ENCODE results near the gene NOC3L.
"Not testable (repeated sequence)": the region's sequence is repeated elsewhere in the genome, so short reads cannot be mapped to it uniquely, and the experiment has no call there.

The NOC3L gene

DNA sequence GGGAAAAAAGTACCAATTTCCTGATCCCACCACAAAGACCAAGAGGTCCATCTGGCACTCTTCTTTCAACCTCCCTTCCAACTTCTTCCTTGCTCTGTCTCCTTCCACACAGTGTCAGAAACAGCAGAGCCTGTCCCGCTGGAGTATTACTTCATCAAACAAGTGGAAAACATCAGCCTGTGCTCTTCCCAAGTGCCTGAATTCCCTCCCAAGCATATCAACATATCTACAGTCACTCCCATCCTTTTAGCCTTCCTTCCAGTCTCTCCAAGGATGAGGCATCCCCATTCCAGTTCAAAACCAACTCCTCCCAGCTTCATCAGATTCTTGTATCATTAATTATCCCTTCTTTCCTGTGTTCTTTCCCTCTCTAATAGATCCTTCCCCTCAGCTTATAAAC is 1.7 kb upstream of the NOC3L start:
- H3K4me3 ChIP-seq (ENCODE audit: low read length) = no peak overlapping the region
- no peak for DNase-seq (ENCODE audit: low read depth, low spot score)

DNA sequence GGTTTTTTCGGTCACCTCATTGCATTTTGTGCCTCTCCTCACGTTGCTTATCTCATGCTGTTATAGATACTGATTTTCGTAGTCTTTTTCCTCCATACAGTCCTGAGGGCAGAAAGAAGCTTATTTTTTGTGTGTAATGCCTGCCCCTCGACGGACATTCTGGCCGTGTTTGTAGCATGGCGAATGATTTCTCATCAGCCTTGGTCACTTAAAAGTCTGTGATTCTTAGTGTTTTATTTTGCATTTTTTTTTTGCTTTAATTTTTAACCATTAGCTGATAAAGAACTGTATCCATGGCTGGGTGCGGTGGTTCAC is 469 bp upstream of the NOC3L start:
- H3K4me3 ChIP-seq (ENCODE audit: low read length) = no peak overlapping the region
- no peak for DNase-seq (ENCODE audit: low read depth, low spot score)

DNA sequence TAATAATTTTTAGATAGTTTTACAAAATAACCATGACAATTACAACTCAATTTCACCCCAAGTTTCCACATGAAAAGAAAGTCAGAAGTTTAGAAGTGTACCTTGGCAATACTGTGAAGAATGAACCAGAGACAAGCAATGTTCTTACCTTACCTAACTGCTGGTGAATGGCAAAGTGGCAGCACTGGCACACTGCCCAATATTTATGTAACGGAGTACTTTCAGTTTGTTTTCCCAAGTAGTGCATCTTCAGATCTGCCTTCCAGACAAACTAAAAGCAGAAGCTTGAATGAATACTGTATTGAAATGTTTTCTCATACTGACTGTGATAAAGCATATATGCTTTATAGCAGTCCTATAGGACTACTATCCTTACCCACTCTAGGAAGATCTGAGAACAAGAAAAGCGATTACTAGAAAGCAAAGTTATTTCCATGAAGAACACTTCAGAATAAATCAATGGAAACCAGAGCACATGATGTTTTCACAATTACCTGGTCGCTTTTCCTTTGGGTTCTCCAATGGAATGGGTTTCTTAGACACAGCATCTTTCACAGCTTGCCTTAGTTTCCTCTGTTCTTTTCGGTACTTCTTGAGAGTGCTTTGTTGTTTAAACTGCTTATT is 1.5 kb downstream of the NOC3L start:
- peak overlapping the region; percentile 76 for H3K4me3 ChIP-seq (ENCODE audit: low read length)
- DNase-seq (ENCODE audit: low read depth, low spot score) = peak; percentile 17

DNA sequence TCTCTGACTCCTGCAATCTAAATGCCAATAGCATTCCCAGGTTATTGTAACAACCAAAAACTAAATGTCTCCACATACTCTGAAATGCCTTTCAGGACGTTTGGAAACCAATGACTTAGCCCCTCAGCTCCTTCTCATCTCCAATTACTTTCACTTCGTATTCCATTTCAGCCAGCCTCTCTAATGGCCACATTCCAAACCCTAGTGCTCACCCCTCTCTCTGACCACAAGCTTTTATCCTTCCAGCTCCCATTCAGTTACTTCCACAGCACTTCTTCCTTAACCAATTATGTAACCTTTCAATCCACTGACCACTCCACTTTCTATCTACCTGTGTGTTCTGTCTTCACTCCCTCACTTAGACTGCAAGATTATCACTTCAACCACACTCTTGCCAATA is 4.3 kb downstream of the NOC3L start:
- no peak for DNase-seq (ENCODE audit: low read depth, low spot score)
- no peak overlapping the region for H3K4me3 ChIP-seq (ENCODE audit: low read length)

DNA sequence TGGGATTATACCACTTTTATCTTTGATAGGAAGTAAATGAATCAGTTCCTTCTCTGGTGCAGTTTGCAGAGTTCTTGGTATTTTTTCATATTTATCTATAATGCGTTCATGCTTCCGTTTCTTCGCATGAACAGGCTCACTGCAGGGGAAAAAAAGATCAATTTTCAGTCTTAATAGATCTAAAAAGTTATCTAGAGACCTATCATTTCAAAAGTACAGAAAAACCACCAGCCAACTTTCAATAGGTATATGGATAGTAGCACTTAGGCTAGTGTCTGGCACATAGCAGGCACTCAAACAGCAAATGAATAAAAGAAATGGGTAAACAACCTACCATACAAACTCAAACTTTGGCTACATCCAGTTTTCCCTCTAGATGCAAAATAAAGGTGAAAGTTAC is 5.5 kb downstream of the NOC3L start:
- no peak overlapping the region for H3K4me3 ChIP-seq (ENCODE audit: low read length)
- no peak for DNase-seq (ENCODE audit: low read depth, low spot score)

DNA sequence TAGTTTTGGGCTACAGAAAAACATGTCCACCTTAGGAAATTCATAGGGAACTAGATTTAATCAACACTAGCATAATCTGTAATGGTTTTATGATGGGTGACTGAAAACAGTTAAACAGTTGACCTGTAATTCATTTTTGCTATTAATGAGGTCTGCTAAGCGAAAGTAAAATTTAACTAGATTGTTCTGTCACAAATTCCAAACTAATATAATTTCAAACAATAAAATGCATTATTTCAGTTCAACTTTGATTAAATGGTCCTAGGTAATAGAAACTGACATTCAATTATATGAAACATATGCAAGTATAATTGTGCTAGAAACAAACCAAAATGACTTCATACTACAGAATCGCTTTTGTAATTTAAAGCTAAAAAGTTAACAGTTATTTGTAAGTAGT is 6.9 kb downstream of the NOC3L start:
- no peak for DNase-seq (ENCODE audit: low read depth, low spot score)
- H3K4me3 ChIP-seq (ENCODE audit: low read length) = no peak overlapping the region

DNA sequence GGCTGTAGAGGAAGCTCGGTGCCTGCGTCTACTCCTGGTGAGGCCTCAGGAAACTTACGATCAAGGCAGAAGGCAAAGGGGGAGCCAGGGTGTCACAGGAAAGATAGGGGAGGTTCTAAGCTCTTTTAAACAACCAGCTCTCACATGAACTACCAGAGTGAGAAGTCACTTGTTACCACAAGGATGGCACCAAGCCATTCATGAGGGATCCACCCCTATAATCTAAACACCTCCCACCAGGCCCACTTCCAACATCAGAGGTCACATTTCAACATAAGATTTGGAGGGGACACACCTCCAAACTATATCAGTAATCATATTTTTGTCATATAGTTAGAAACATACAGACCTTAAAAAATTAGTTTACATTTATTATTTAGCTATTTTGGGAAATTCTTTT is 9.4 kb downstream of the NOC3L start:
- H3K4me3 ChIP-seq (ENCODE audit: low read length) = no peak overlapping the region
- DNase-seq (ENCODE audit: low read depth, low spot score) = no peak

DNA sequence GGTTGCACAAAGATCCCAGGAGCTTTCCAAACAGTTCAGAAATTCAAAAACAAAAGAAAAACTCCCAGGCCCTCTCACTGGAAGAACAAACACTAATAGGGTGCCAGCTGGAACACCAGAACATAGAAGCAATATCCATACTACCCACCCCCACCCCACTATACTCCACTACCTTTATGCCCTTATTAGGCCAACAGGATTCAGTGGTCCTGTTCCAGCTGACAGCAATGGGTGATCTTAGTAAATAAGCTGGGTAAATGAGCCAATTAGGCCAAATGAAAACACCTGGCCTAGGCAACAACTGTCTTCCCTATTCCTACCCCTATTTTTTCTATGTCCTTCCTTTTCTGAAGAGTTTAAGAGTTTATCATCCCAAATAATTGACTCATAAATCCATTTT is 11.7 kb downstream of the NOC3L start:
- DNase-seq (ENCODE audit: low read depth, low spot score) = no peak
- H3K4me3 ChIP-seq (ENCODE audit: low read length) = no peak overlapping the region

DNA sequence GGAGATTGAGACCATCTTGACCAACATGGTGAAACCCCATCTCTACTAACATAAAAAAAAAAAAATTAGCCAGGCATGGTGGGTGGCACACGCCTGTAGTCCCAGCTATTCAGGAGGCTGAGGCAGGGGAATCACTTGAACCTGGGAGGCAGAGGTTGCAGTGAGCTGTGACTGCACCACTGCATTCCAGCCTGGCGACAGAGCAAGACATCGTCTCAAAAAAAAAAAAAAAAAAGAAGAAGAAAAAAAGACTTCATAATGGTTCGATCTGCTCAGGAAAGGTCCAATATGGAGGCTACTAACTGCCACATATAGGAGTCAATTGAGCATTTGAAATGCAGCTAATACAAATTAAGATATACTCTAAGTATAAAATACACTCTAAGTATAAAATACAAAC is 12.2 kb downstream of the NOC3L start:
- not testable (repeated sequence) for DNase-seq (ENCODE audit: low read depth, low spot score); H3K4me3 ChIP-seq (ENCODE audit: low read length)

DNA sequence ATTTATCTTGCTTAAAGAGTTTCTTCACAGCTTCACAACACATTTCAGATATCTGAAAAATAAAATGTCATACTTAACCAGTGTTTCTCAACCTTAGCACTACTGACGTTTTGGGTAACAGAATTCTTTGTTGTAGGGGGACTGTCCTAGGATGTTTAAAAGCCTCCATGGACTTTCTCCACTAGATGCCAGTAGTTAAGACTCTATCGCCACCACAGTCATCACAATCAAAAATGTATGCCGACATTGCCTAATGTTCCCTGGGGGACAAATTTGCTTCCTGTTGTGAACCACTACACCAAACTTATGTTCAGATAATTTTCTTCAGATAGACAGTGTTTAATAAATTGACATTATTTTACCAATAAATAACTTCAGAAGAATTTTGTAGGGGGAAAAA is 13.4 kb downstream of the NOC3L start:
- no peak for DNase-seq (ENCODE audit: low read depth, low spot score)
- H3K4me3 ChIP-seq (ENCODE audit: low read length) = no peak overlapping the region

DNA sequence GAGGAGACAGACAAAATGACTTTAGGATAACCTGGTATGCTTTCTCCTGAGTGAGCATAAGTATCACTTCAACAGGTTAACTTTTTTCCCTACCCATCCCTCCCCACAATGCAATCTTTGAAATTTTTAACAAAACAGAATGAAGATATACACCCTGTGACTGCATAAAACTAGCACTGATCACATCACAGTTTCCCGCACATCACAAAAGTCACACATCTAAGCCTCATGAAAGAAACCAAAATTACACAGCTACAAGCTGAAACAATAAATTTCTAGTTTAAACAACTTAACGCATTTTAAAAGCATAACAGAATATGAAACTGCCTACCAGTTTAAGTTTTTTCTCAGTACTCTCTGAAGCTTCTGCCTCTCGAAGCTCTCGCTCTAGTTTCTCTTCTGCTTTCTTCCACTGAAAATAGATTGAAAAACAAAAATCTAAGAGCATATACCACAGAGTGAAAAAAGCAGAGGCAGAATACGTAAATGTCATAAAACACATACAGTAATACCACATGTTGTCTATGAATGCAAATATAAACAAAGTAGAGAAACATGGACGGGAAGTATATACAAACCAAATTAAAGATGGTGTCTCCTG is 18.1 kb downstream of the NOC3L start:
- no peak overlapping the region for H3K4me3 ChIP-seq (ENCODE audit: low read length)
- no peak for DNase-seq (ENCODE audit: low read depth, low spot score)

DNA sequence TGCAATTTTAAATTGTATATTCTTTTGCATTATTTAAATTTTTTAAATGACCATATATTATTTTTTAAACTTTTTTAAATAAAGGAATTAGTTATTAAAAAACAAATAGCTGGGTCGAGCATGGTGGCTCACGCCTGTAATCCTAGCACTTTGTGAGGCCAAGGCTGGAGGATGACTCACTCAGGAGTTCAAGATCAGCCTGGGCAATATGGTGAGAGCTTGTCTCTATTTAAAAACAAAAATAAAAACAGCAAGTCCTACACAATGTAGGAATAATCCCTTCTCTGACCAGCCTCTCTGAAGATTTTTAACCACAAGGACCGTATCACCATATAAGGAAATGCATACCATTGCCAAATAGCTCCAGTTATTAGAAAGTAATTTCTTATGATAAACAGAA is 19.6 kb downstream of the NOC3L start:
- no peak for DNase-seq (ENCODE audit: low read depth, low spot score)
- H3K4me3 ChIP-seq (ENCODE audit: low read length) = no peak overlapping the region

DNA sequence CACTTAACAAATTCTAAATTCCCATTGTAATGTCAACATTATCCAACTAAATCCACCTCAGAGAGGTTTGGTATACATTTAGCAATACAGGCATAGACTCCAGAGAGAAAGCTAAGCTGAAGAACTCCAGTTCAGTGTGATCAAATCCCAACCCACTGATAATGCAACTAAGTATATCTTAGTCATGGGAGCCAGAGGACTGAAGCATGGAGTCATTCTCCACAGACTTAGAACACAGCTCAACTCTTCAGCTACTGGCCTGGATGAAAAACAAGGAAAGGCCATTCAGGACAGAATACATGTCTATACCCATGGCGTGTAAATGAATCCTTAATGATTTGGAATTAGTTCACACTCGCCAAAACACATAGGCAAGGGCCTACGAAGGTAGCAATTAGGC is 27.9 kb downstream of the NOC3L start:
- DNase-seq (ENCODE audit: low read depth, low spot score) = no peak
- no peak overlapping the region for H3K4me3 ChIP-seq (ENCODE audit: low read length)

DNA sequence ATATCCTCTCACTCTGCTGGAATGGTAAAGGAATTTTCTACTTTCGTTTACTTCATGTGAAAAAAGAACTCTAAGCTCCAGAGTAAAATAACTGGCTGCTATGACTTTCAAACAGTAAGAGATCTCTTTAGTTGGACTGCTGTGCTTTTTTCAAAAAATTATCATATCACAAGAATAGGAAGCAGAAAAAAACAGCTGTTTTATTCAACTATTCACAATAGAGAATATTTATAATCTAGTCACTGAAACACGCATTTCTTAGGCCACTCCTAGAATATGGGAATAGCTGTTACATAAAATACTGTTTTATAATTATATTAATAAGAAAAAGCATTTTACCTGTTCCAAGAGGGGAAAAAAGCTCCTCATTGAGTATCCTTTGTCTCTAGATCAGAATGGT is 29.7 kb downstream of the NOC3L start:
- no peak overlapping the region for H3K4me3 ChIP-seq (ENCODE audit: low read length)
- no peak for DNase-seq (ENCODE audit: low read depth, low spot score)

DNA sequence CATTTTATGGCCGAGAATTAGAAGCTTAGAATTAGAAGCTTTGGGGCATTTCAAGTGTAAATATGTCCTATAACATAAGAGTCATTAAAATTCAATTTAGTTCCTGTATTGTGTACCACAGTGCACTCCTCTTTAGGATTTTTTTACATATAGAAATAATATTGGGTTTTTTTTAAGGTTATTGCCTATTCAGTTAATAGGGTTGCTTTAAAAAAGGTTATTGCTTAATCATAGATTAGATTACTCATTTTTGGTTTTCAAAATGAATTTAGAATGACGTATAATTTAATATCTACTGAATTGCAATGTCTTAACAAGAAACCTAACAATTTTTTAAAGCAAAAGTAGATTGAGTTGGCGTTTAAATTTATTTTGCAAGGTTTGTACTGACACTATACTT is 34.1 kb downstream of the NOC3L start:
- DNase-seq (ENCODE audit: low read depth, low spot score) = no peak
- H3K4me3 ChIP-seq (ENCODE audit: low read length) = no peak overlapping the region

DNA sequence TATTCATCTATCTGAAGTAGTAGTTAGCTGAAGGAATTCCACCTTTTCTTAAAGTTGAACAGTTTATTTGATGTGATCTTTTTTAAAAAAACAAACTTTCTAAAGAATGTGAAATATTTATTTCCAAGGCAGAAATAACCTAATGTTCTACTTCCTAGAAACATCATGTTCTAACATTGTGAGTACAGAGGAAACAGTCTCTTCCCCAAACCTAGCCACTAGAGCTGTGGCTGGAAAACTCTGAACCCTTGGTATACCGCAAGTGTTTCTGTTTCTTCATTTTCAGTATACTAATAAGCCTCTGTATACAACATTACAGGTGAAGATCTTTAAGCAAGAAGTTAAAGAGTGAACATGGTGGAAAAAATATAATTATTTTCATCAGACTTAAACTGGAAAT is 35.1 kb downstream of the NOC3L start:
- no peak for DNase-seq (ENCODE audit: low read depth, low spot score)
- no peak overlapping the region for H3K4me3 ChIP-seq (ENCODE audit: low read length)

DNA sequence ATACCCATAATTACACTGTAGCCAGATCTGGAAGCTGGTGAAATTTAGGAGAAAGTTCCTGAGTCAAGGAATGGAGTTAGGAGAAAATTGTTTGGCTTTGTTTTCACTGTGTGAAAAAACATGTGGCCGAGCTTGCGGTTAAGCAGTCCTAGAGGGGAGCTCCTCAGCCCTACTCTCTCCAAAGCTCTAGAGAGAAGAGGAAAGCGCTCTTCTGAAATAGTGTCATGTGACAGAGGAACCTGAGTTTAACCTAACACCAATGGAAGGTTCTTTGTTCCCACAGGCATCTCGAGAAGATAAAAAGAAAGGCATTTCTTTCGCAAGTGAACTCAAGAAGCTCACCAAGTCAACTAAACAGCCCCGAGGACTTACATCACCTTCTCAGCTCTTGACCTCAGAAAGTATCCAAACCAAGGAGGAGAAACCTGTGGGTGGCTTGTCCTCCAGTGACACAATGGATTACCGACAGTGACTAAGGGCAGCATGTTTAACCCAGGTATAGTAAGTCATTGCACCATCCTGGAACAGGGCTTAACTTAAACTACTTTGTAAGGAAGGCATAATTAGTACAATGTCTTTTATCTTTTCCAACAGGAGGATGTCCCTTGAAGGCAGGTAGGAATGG is 38.0 kb downstream of the NOC3L start:
- no peak for DNase-seq (ENCODE audit: low read depth, low spot score)
- no peak overlapping the region for H3K4me3 ChIP-seq (ENCODE audit: low read length)

DNA sequence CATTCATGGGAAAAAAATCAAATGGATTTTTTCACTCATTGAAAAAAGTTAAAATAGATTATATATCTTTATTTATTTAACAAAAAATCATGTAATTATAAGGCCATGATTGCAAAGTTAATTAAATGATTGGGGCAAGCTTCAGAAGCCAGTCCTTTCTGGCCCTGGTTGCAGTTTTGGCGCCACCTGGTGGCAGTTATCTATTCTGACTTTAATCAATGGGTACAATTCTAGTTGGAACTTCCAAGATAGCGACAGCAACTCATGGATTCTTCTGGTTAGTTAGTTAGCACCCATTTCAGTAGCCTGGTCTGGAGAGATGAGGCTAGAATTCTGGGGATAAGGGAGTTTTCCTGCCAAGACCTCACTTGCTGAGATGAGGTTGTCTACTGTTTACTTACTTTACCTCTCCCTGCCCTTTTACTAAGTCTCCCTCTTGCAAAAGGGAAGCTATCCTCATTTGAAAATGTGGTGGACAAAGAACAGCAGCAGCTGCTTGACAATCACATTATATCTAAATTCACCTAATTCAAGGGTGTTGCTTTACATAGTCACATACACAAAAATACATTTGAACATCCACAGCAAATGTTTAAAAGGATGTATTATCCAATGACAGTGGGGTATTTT is 42.3 kb downstream of the NOC3L start:
- no peak overlapping the region for H3K4me3 ChIP-seq (ENCODE audit: low read length)
- DNase-seq (ENCODE audit: low read depth, low spot score) = peak; percentile 51

DNA sequence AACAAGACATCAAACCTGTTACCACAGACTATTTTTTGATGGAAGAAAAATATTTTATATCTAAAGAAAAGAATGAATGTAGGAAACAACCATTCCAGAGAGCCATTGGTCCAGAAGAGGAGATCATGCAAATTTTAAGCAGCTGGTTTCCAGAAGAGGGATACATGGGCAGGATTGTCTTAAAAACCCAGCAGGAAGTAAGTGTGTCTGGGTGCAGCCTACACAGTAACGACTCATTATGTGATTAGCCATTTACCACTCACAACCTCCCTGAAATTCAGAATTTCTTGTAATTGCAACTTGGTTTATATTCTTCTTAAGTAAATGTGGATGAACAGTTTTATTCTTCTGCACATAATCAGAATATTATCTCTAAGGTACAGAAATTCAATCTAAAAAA is 46.2 kb downstream of the NOC3L start:
- H3K4me3 ChIP-seq (ENCODE audit: low read length) = no peak overlapping the region
- DNase-seq (ENCODE audit: low read depth, low spot score) = no peak

DNA sequence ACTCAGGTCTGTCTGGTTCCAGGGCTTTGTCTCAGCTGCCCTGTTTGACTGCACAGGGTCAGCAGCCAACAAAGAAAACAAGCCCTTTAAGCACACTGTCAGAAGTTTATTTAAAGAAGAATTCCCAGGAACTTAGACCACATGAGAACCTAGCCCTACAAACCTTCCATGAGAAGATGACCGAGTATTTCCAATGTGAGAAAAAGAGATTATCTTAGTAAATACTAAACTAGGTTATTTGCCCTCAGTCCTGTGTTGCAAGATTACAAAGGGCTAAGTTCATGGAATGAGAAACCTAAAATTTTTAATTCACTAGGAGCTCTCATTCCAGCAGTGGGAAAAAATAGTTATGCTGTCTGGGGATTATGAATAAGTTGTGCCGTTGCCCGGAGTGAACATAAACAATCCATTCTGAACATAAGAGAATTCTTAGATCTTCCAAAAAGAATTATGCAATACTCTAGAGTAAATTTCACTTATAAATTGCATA is 46.7 kb downstream of the NOC3L start:
- H3K4me3 ChIP-seq (ENCODE audit: low read length) = no peak overlapping the region
- DNase-seq (ENCODE audit: low read depth, low spot score) = no peak

DNA sequence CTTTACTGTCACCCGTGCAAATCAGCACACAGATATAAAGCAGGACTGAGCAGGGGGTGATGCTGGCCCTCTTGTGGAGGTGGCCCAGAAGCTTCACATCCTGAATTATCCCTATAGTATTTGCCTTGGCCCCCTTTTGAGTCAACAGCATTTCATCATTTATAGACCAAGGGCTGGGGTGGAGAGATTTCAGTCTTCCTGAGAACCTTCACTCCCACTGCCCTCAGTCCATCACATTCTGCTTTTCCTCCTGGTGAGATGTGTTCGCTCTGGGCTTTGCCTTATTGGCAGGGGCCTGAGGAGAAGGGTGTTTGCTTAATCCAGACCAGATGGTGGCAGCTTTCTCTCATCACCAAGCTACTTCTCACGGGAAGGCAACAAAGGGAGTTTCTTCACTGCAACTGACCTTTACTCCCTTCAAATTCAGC is 47.7 kb downstream of the NOC3L start:
- DNase-seq (ENCODE audit: low read depth, low spot score) = no peak
- no peak overlapping the region for H3K4me3 ChIP-seq (ENCODE audit: low read length)

Measured in Jurkat, Clone E6-1 (cell line).